Type B pancreatic cell (in vitro differentiated cells): ENCODE data around the gene COPA. TPM values are rescaled to one million over a fixed set of nuclear protein-coding genes. Genes with fewer than 3 reads are reported as not detected.

Experiments used
- DNase-seq: peaks from one replicate; pipeline ENCODE4 v3.0.0; 2021; ENCODE audit warnings: mixed read lengths; ENCODE audit not compliant: unreplicated experiment; ENCODE audit errors: extremely low spot score
- H3K27ac Mint-ChIP-seq: 2 replicates; pipeline ENCODE4 v1.8.0; 2021; ENCODE audit warnings: mild to moderate bottlenecking, mixed read lengths
- H3K27me3 Mint-ChIP-seq: 2 replicates; pipeline ENCODE4 v1.8.0; 2021; ENCODE audit warnings: mixed read lengths
- H3K36me3 Mint-ChIP-seq: 2 replicates; pipeline ENCODE4 v1.8.0; 2021; ENCODE audit warnings: mixed read lengths
- H3K4me1 Mint-ChIP-seq: one replicate; pipeline ENCODE4 v1.8.0; 2021; ENCODE audit warnings: mixed read lengths; ENCODE audit not compliant: unreplicated experiment
- H3K4me3 Mint-ChIP-seq: 2 replicates; pipeline ENCODE4 v1.8.0; 2021; ENCODE audit warnings: mild to moderate bottlenecking, mixed read lengths
- H3K9me3 Mint-ChIP-seq: 2 replicates; pipeline ENCODE4 v1.8.0; 2021; ENCODE audit warnings: mixed read lengths
- CTCF ChIP-seq: fragments of 200-600 bp; sonication (generic); conservative IDR thresholded peaks from 2 replicates; pipeline ENCODE4 v1.5.0; 2021; ENCODE audit warnings: antibody characterized with exemption, mild to moderate bottlenecking
- total RNA-seq: library from RNA; stranded (reverse); gene quantifications from 2 replicates; pipeline ENCODE4 v1.2.1, GENCODE V29; 2021; ENCODE audit warnings: low replicate concordance

Gene COPA
- total RNA-seq, 1 donor from 2014 or later: 174 TPM

- peaks cover 10% of the 10 kb centered on the region for H3K27me3 Mint-ChIP-seq
- H3K27ac Mint-ChIP-seq: peak within 1 kb of the TSS; percentile 97
- H3K9me3 Mint-ChIP-seq: no peaks in the 10 kb centered on the region
- H3K4me3 Mint-ChIP-seq: peak within 1 kb of the TSS; percentile 99
- H3K36me3 Mint-ChIP-seq: peaks cover 7% of the 10 kb centered on the region
- no peak for TF ChIP-seq CTCF
- DNase-seq: peak; percentile 97
- peaks cover 18% of the 10 kb centered on the region for H3K4me1 Mint-ChIP-seq
Measured at GRCh38 chr1:160261893-160262794, 80.9 kb downstream of the COPA start, which contains the start of gene DCAF8. DCAF8 (minus strand) TSS chr1:160262549; CDS start chr1:160244008, 18,541 bp downstream.

- no peak for TF ChIP-seq CTCF
- Mint-ChIP-seq H3K27me3 (peaks cover 9% of the 10 kb centered on the region), H3K36me3 (peaks cover 7% of the 10 kb centered on the region), H3K9me3 (no peaks in the 10 kb centered on the region), H3K4me1 (peaks cover 21% of the 10 kb centered on the region), H3K4me3 (peak overlapping the region; percentile 99), H3K27ac (peak overlapping the region; percentile 97)
- DNase-seq: no peak
Measured at GRCh38 chr1:160261556-160261892, 81.5 kb downstream of the COPA start.

GRCh38 chr1:160260406-160261382 is 82.4 kb downstream of the COPA start:
- no peak for DNase-seq
- Mint-ChIP-seq H3K9me3 (no peaks in the 10 kb centered on the region), H3K27ac (peak overlapping the region; percentile 97), H3K27me3 (peaks cover 6% of the 10 kb centered on the region), H3K4me1 (peaks cover 27% of the 10 kb centered on the region), H3K4me3 (peak overlapping the region; percentile 99), H3K36me3 (peaks cover 7% of the 10 kb centered on the region)
- no peak for TF ChIP-seq CTCF

GRCh38 chr1:160258177-160258798 is 84.8 kb downstream of the COPA start:
- H3K4me3 Mint-ChIP-seq: peak overlapping the region; percentile 23

More at GRCh38 chr1:160258177-160258798, 84.8 kb downstream of the COPA start:
- Mint-ChIP-seq H3K4me1 (peaks cover 27% of the 10 kb centered on the region), H3K27me3 (no peaks in the 10 kb centered on the region), H3K36me3 (peaks cover 7% of the 10 kb centered on the region), H3K9me3 (no peaks in the 10 kb centered on the region), H3K27ac (no peak overlapping the region)
- no peak for DNase-seq
- no peak for TF ChIP-seq CTCF
